Measurements from ENCODE around the gene ITFG1.

GRCh38 chr16:47469227-47469626 is 8.4 kb upstream of the ITFG1 start:
- no peak for TF ChIP-seq POLR2A (IDR thresholded peaks at IDR 0.05)
- TF ChIP-seq CTCF (IDR thresholded peaks at IDR 0.05): no peak

Measured in body of pancreas (tissue), 4 donors.